Measurements from ENCODE around the gene ERICH4.
"Not testable (repeated sequence)": the region's sequence is repeated elsewhere in the genome, so short reads cannot be mapped to it uniquely, and the experiment has no call there.

Gene ERICH4

DNA sequence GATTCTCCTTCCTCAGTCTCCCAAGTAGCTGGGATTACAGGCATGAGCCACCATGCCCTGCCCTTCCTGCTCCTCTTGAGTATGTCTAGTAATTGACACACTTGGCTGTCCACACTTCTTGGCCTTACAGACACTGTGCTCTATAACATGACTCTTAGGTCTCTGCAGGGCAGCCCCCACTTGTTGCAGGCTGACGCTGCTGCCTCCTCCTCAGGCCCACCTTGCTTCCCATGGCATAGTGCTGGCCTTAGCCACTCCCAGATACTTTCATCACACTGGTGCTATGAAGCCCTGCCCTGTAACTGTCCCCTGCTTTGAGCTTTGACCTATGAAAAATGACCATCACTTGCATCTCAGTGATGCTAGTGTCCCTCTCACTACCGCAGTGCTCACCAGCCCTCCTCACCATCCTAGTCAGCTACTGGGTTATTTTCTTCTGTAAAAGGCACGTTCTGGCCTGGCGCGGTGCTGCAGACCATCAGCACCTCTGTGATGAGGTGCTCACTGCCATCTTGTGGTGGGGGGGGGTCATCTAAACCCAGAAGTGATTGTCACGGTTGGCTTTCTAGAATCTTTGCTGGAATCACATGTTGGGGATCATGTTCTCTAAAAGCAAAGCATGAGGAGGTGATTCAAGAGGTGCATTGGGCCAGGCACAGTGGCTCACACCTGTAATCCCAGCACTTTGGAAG is 9.8 kb downstream of the ERICH4 start:
- TF ChIP-seq, protein P1, sequence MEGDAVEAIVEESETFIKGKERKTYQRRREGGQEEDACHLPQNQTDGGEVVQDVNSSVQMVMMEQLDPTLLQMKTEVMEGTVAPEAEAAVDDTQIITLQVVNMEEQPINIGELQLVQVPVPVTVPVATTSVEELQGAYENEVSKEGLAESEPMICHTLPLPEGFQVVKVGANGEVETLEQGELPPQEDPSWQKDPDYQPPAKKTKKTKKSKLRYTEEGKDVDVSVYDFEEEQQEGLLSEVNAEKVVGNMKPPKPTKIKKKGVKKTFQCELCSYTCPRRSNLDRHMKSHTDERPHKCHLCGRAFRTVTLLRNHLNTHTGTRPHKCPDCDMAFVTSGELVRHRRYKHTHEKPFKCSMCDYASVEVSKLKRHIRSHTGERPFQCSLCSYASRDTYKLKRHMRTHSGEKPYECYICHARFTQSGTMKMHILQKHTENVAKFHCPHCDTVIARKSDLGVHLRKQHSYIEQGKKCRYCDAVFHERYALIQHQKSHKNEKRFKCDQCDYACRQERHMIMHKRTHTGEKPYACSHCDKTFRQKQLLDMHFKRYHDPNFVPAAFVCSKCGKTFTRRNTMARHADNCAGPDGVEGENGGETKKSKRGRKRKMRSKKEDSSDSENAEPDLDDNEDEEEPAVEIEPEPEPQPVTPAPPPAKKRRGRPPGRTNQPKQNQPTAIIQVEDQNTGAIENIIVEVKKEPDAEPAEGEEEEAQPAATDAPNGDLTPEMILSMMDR (conservative IDR thresholded peaks at IDR 0.05; ENCODE audit: control insufficient read depth, insufficient read depth, low read depth, low read length) = no peak
- no peak overlapping the region for H3K4me3 ChIP-seq (ENCODE audit: control insufficient read depth, low read depth, low read length)
- no peak for DNase-seq (ENCODE audit: low read depth)

DNA sequence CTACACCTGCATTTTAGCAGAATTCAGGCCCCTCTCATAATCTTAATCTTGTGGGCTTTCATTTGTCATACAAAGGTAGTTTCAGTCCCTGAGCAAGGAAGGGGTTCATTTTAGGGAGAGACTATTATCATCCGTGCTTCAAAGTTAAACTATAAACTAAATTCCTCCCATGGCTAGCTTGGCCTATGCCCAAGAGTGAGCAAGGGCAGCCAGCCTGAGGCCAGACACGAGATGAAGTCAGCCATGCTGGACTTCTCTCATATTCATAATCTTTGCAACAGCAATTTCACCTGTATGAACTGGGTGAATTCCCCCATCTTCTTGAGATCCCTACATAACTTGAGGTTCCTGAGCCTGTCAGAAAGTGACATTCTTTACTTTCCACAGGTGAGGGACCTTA is 13.0 kb downstream of the ERICH4 start:
- no peak overlapping the region for H3K4me3 ChIP-seq (ENCODE audit: control insufficient read depth, low read depth, low read length)
- no peak for DNase-seq (ENCODE audit: low read depth)
- TF ChIP-seq, protein P1 (conservative IDR thresholded peaks at IDR 0.05; ENCODE audit: control insufficient read depth, insufficient read depth, low read depth, low read length) = no peak

DNA sequence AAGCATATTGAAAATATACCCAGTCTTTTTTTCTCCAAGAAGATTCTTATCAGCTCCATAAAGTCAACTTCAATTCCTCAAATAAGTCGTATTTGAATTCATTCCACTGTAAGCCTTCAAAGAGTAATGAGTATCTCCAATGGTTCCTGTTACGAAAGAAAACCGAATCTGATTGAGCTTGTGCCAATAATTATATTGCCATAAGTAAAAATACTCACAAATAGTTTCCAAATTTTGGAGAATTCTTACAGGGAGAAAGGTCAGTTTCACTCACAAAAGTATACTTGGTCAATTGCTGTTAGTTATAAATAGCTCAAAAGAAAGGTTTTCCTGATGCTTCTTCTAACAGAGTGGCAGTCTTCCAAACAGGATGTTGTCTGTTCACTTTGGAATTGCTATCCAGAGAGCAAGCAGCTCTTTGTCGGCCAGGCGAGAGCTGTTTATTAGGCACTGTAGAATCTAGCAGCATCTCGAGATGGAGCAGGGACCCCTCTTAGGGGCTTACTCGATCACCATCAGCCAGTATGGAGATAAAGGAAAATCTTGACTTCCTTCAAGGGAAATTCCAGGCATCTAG is 13.5 kb downstream of the ERICH4 start:
- H3K4me3 ChIP-seq (ENCODE audit: control insufficient read depth, low read depth, low read length) = no peak overlapping the region
- peak; percentile 47 for DNase-seq (ENCODE audit: low read depth)
- TF ChIP-seq, protein P1 (conservative IDR thresholded peaks at IDR 0.05; ENCODE audit: control insufficient read depth, insufficient read depth, low read depth, low read length) = no peak

DNA sequence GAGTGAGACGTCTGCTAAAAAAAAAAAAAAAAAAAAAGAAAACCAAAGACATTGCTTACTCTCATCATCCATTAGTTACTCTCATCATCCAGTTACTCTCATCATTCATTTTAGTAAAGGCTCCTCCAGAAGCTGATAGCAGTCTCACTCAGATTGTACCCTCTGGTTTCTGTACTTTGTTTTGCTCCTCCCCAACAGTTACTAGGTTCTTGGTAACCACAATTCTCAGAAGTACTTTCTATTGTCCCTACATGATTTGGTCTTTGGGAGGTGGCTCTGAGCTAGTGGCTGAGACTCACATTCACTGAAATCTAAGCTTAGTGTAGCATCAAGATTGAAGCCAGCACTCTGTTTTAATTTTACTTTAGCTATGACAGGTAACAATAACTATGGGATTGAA is 14.3 kb downstream of the ERICH4 start:
- no peak for DNase-seq (ENCODE audit: low read depth)
- H3K4me3 ChIP-seq (ENCODE audit: control insufficient read depth, low read depth, low read length) = no peak overlapping the region
- TF ChIP-seq, protein P1 (conservative IDR thresholded peaks at IDR 0.05; ENCODE audit: control insufficient read depth, insufficient read depth, low read depth, low read length) = no peak

DNA sequence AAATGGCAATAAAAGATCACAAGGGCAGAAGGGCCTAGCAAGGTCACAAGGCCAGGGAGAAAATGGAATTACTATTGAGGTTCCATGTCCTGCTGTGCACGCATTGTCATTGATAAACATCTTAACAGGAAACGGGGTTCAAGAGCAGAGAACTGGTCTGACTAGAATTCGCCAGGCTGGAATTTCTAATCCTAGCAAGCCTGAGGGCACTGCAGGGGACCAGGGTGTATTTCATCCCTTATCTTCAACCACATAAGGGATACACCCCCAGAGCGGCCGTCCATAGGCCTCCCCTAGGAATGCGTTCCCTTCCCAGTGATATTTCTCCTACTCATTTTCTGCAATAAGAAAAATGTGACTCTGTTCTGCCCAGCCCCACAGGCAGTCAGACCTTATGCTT is 19.5 kb downstream of the ERICH4 start:
- TF ChIP-seq, protein P1 (conservative IDR thresholded peaks at IDR 0.05; ENCODE audit: control insufficient read depth, insufficient read depth, low read depth, low read length) = no peak
- no peak overlapping the region for H3K4me3 ChIP-seq (ENCODE audit: control insufficient read depth, low read depth, low read length)
- DNase-seq (ENCODE audit: low read depth) = no peak

DNA sequence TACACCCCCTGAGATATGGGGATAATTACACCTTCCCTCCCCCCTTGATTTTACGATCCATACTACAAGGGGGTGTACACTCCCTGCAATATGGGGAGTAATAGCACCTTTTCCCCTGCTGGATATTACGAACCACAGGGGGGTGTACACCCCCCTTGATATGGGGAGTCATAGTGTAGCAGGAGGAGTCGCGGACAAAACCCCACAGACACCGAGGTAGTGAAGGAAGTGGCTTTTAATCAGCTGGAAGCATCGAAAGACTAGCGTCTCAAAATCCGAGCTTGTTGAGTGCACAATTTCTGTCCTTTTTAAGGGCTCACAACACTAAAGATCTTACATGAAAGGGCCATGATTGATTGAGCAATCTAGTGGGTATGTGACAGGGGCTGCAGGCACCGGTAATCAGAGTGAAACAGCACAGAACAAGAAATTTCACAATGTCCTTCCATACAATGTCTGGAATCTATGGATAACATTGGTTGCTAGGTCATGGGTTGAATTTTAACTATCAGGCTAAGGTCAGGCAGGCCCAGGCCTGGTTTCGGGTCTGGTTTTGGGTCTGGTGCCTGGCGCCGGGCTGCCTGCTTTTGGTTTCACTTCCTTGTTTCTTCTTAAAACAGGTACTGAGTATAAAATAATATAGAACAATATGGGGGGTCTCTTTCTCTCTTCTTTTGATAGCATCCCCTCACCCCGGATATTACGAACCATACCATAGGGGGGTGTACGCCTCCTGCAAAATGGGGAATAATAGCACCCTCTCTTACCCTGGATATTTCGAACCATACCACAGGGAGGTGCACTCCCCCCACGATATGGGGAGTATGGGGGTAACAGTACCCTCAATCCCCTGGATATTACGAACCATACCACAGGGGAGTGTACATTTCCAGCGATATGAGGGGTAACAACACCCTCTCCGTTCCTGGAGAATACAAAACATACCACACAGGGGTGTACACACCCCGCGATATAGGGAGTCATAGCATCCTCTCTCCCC is 20.6 kb downstream of the ERICH4 start:
- not testable (repeated sequence) for DNase-seq (ENCODE audit: low read depth); H3K4me3 ChIP-seq (ENCODE audit: control insufficient read depth, low read depth, low read length)

DNA sequence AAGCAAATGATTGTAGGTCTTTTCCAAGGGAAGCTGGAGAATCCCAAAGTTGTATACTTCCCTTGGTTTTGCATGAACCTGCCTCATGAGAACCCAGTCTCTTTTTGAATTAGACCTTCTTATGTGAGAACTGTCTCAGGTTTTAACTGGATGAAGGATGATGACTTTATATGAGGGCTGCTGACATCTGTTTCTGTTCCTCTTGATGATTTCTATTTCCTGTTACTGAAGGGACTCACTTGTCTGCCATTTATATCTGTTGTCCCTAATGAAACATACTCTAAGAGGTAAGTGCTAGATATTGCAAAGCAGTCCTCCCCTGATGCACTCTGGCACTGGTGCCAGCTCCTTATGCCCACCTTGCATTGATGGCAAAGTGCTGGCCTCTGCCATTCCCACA is 33.6 kb downstream of the ERICH4 start:
- H3K4me3 ChIP-seq (ENCODE audit: control insufficient read depth, low read depth, low read length) = no peak overlapping the region
- DNase-seq (ENCODE audit: low read depth) = no peak
- TF ChIP-seq, protein P1 (conservative IDR thresholded peaks at IDR 0.05; ENCODE audit: control insufficient read depth, insufficient read depth, low read depth, low read length) = no peak
